GM19240 (cell line): ENCODE results near the gene NFIX.

Source experiments
- DNase-seq: peaks from one replicate; pipeline ENCODE4 v3.0.0; 2011; ENCODE audit warnings: low spot score; ENCODE audit not compliant: insufficient read length

The NFIX gene

GRCh38 chr19:13090511-13091231 lies 95.4 kb downstream of the NFIX start:
- no peak for DNase-seq

DNA sequence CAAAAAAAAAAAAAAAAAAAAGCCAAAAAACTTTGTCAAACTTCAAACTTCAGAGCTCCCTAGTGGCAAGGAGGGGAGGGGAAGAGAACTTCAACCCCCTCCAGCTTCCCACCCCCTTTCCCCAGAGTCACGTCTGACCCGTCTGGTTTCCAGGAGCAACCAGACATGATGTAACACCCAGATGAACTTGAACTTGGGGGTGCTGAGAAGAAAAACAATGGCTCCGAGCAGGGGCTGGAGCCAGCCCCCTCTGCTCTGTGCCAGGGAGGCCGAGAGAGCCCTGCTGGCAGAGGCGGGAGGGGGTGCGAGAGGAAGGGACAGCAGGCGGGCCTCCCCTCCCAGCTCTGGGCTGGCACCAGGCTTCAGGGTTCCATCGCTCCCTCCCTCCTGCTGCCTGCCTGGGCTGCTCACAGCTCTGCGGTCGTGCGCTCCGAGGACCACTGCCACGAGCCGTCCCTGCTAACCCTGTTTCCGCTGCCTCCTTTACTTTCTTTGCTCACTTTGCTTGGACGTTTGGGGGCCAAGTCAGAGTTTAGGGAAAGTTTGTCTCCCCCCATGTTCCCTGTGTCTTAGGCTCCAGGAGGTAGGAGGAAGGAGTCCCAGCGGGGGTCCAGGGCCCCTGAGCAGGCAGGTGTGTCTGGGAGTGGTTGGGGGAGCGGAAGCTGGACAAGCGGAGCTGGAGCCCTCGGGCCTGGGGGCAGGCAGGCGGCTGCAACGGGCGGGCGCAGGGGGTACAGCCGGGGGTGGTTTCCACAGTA lies 96.3 kb downstream of the NFIX start:
- no peak for DNase-seq

DNA sequence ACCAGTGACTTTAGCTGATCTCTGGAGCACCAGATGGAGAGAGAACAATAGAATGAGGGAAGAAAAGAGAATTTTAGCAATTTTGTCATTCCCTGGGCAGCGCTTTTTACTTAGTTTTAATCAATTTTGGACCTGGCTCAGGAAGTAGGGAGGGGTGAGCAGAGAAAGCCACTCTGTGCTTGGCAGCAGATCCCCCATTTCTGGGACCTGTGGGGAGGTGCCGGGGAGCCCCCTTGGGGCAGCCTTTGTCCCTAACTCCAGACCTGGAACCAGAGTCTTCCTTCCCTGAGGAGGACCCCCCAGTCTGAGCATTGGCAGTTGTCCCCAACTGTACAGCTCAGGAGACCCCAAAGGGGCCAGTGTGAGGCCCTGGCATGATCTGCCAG lies 96.9 kb downstream of the NFIX start:
- DNase-seq = no peak

DNA sequence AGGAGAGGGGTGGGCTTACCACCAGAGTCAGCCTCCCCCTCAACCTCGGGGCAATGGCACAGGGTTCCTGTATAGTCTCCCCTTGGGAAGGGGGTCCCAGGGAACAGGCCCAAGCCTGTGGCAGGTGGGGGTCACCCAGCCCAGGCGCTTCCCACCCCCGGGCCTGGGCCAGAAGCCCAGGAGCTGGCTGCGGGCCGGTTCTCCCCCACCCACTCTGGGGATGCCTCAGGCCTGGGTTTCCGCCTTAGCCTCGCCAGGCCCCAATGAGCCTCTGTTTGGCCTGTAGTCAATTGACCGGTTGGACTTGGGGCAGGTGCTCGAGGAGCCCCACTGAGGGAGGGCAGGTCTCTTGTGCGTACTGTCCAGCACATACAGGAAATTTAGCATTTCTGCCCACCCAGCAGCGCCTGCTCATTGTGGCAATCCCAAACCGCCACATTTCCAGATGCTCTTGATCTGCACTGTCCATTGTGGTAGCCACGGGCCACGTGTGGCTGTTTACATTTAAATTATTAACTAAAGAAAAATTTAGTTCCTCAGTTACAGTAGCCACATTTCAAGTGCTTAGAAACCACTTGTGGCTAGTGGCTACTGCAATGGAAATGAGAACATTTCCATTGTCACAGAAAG lies 97.4 kb downstream of the NFIX start:
- DNase-seq = no peak

DNA sequence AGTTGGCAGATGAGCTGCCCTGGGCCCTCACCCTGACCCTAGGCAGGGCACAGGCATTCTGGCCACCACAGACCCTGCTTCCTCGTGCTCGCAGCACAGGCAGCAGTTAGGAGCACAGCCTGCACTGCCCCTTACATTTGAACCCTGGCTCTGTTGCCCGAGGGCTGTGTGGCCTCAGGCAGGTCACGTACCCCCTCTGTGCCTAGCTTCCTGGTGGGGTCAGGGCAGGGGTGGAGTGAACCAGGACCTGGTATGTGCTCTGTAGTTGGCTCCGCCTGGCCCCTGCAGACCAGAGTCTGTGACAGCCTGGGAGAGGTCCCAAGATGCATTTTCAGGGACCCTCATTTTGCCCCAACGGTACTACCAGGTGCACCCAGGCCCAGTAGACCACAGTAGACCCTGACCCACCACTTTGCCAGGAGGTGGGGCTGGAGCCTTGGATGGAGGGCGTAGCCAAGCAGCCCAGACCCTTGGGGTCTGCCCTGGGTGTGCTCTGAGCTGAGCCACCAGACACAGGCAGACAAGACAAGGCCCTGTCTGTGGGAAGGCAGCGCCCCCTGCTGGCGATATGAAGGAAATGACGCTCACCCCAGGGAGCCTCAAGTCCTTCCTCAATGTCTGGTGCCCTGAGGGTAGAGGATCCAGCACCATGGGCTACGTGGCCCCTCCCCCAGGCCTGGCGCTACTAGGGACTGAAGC lies 98.3 kb downstream of the NFIX start:
- DNase-seq = peak; percentile 99

DNA sequence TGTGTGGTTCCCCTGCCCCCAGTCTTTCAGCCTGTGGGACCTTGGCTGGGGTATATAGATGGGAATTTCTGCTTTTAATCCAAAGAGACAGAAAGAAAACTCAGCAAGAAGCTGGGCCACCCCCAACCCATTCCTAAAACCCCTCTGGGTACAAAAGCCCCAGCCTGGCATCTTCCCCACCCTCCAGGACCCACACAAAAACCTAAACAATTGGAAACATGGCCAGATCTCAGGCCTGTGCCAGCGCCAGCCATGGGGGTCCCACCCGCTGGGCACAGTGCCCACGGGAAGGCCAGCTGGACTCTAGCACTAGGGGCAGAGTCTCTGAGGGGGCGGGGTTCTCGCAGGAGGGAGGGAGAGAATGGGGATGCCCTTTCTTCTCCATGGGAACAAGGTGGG lies 98.8 kb downstream of the NFIX start:
- no peak for DNase-seq

DNA sequence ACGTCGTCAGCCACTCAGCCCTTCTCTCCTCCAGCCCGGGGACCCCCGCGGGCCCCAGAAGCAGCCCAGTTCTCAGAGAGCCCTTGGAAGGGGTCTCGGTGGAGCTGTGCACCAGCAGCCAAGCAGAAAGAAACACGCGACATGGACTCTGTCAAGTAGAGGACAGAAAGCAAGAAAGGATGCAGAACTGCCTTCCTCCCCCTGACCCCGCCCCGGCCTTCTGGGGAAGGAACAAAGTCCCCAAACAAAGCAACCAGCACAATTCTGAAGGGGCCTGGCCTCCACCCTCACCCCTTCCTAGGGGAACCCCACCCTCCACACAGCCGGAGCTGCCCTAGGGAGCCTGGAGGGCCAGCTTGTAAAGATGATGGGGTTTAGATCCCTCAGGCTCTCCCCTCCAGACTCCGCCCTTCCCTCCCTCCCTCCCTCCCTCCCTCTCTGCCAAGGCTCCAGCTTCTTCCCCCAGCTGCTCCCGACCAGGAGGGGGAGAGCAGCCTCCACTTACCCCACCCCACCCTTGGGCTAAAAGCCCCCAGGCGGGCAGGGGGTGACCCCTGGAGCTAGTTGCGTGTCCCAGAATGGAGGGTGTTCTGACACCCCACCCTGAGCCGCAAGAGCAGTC lies 99.6 kb downstream of the NFIX start:
- DNase-seq = no peak

DNA sequence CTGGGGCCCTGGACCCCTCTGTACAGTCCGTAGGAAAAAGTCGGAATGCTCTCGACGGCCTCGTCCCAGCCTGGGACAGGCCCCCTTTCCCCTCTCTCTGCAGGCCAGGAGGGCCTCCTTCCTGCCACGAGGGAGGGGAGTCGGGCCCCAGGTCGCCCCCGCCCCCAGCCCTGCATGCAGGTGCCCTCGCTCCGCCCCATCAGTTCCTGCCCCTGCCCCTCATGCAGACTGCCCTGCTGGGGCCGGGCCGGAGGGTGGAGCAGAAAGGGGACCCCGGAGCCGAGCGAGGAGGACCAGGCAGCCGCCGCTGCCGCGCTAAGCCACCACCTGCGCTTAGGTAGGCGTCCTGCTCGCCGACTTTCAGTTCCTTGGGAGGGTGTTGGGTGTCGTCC lies 100.1 kb downstream of the NFIX start:
- no peak for DNase-seq

GRCh38 chr19:13095934-13096927 lies 101.0 kb downstream of the NFIX start:
- DNase-seq = no peak

GRCh38 chr19:13097033-13097462 lies 101.8 kb downstream of the NFIX start:
- no peak for DNase-seq

GRCh38 chr19:13097463-13098258 lies 102.4 kb downstream of the NFIX start:
- DNase-seq = no peak

DNA sequence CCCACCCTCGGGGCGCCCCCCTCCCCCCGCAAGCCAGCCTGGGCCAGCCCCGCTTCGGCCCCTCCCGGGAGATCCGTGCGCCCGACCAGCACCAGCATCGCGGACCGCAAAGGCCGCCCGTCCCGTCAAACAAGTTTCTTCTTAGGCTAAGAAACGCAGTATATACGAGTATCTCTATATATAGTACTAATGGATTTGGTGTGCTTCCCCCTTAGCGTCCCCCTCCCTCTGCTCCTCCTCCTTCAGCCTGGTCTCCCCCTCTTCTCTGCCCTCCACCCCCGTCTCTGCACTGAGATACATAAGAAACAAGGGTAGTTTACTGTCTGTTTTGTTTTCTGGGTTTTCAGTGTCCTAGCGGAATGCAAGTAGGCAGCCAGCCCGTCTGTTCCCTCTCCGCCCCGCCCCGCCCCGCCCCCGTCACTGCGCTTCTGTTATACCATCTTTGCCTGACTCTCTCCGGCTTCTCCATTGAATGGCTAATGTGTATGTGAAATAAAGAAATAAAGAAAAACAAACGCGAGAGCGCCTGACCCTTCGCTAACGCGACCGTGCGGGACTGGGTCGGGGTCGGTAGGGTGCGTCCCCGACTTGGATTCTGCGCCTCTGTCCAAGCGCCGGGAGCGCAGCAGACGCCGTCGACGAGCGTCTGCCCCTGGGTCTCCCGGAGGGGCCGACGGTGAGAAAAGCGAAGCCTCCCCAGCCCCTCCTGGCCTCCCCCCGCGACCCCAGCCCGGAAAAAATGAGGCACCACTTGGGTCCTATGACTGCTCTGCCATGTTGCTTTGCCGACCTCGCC lies 103.2 kb downstream of the NFIX start:
- no peak for DNase-seq

- no peak for DNase-seq
These were observed 104.1 kb downstream of the NFIX start for GRCh38 chr19:13099073-13099999.

GRCh38 chr19:13100031-13100588 lies 104.8 kb downstream of the NFIX start:
- no peak for DNase-seq

DNA sequence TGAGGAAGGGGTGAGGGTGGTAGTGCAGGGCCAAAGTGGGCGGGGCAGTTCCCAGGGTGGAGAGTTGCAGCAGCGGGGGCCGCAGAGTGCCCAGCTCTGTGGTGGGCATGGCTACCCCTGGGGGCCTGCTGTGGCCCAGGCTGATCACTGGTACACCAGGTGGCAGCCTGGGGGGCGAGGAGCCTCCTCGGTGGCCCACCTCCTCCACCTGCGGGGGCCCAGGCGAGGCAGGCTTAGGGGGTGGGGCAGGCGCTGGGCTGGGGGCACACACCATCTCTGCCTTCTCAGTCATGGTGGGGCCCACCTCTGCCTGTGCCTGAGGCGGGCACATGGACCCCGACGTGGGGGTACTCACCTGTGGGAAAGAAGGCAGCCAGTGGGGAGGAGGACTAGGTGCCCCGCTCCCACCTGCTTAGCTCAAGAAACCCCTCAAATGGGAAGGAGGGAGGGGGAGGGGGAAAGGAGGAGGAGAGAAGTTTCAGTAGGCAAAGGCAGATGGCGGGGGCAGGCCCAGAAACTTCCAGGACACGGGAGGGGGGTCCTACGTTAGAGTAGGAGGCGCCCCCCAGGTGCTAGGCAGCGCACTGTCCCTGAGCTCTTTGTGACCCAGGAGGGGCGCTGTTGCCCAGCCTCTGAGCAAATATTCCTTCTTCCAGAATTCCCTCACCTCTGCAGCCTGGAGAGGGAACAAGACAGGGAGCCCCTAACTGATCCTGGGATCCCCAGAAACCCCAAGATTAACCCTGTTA lies 105.7 kb downstream of the NFIX start:
- no peak for DNase-seq

GRCh38 chr19:13101590-13102415 lies 106.5 kb downstream of the NFIX start:
- no peak for DNase-seq
